SU-DHL-6 (cell line): ENCODE measurements around the gene TLR9.

Source experiments
- EZH2phosphoT487 ChIP-seq: fragments of 200-600 bp; sonication (generic), shearing (Covaris generic); conservative IDR thresholded peaks from 2 replicates; pipeline ENCODE4 v1.6.1; 2018; ENCODE audit warnings: mild to moderate bottlenecking, antibody characterized with exemption, low read length, moderate library complexity, mixed read lengths
- TF ChIP-seq, protein P1 (sequence below): fragments of 200-600 bp; sonication (generic); IDR thresholded peaks from one replicate; pipeline ENCODE4 v1.5.1; 2017; ENCODE audit warnings: antibody characterized with exemption, mild to moderate bottlenecking, low read length, moderate library complexity; ENCODE audit not compliant: insufficient read depth, poor library complexity, severe bottlenecking

DNA sequence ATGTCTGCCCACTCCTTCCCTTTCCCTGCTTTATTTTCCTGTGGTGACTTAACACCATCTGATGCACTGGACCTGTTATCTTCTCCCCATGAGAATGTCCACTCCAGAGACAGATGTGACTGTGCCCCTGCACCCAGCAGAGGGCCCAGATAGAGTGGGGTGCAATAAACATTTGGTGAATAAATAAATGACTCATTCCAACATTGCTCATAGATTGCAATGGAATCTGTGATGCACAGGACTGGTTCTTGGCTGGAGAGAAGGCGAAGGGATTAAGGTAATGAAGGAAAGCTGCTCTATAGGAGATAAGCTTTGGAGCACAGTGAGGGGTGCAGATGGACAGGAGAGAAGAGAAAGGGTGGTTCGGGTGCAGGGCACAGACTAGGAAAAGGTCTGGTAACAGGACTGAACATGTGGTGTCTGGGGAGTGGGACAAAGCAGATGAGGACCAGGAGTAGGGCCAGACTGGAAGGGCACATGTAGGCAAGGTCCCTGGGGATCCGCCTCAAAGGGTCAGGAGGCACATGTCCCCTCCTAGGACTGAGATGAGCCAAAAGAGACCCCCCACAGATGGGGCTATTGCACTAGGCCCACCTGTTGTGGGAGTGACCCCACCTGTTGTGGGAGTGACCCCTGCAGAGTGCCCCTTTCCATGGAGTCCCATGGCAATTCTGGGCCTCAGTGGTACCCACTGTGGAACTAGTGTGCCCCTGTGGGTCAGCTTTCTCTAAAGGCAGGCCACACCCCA lies 53.8 kb downstream of the TLR9 start:
- TF ChIP-seq, protein P1, sequence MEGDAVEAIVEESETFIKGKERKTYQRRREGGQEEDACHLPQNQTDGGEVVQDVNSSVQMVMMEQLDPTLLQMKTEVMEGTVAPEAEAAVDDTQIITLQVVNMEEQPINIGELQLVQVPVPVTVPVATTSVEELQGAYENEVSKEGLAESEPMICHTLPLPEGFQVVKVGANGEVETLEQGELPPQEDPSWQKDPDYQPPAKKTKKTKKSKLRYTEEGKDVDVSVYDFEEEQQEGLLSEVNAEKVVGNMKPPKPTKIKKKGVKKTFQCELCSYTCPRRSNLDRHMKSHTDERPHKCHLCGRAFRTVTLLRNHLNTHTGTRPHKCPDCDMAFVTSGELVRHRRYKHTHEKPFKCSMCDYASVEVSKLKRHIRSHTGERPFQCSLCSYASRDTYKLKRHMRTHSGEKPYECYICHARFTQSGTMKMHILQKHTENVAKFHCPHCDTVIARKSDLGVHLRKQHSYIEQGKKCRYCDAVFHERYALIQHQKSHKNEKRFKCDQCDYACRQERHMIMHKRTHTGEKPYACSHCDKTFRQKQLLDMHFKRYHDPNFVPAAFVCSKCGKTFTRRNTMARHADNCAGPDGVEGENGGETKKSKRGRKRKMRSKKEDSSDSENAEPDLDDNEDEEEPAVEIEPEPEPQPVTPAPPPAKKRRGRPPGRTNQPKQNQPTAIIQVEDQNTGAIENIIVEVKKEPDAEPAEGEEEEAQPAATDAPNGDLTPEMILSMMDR: no peak
- no peak for TF ChIP-seq EZH2phosphoT487
